ENCODE data around the gene COL7A1.
A peak's percentile ranks its signal among the peaks of the same experiment; 100 is the strongest.

The COL7A1 gene

GRCh38 chr3:48594417-48595049, 596 bp downstream of the COL7A1 start:
- Histone ChIP-seq H3K4me1 (peaks cover 7% of the 10 kb centered on the region), H2AFZ (peak overlapping the region; percentile 53), H3K9ac (no peak overlapping the region), H3K36me3 (ENCODE audit: control insufficient read depth, insufficient read depth, low read length) (no peaks in the 10 kb centered on the region), H3K4me3 (ENCODE audit: low read depth, low read length) (no peak overlapping the region), H3K9me3 (ENCODE audit: control insufficient read depth, low read length) (no peaks in the 10 kb centered on the region), H3K27ac (no peak overlapping the region), H3K27me3 (ENCODE audit: control insufficient read depth, insufficient read depth, low read length) (no peaks in the 10 kb centered on the region), H3K4me2 (ENCODE audit: low read length) (no peak overlapping the region), H3K79me2 (no peaks in the 10 kb centered on the region)
- TF ChIP-seq CTCF (IDR thresholded peaks at IDR 0.05): no peak

GRCh38 chr3:48593337-48593736, 1.8 kb downstream of the COL7A1 start:
- Histone ChIP-seq H3K4me1 (peaks cover 7% of the 10 kb centered on the region), H2AFZ (no peak overlapping the region), H3K27me3 (ENCODE audit: control insufficient read depth, insufficient read depth, low read length) (no peaks in the 10 kb centered on the region), H3K4me2 (ENCODE audit: low read length) (no peak overlapping the region), H3K79me2 (no peaks in the 10 kb centered on the region), H3K9ac (no peak overlapping the region), H3K36me3 (ENCODE audit: control insufficient read depth, insufficient read depth, low read length) (no peaks in the 10 kb centered on the region), H3K27ac (no peak overlapping the region), H3K9me3 (ENCODE audit: control insufficient read depth, low read length) (no peaks in the 10 kb centered on the region), H3K4me3 (ENCODE audit: low read depth, low read length) (no peak overlapping the region)
- TF ChIP-seq CTCF (IDR thresholded peaks at IDR 0.05): no peak

- no peak overlapping the region for H3K27ac ChIP-seq
- H3K27me3 ChIP-seq (ENCODE audit: control insufficient read depth, insufficient read depth, low read length): no peaks in the 10 kb centered on the region
- H3K79me2 ChIP-seq: no peaks in the 10 kb centered on the region
- H3K4me3 ChIP-seq (ENCODE audit: low read depth, low read length): no peak overlapping the region
- no peak overlapping the region for H3K9ac ChIP-seq
- no peaks in the 10 kb centered on the region for H3K36me3 ChIP-seq (ENCODE audit: control insufficient read depth, insufficient read depth, low read length)
- H3K4me1 ChIP-seq: peaks cover 7% of the 10 kb centered on the region
- no peaks in the 10 kb centered on the region for H3K9me3 ChIP-seq (ENCODE audit: control insufficient read depth, low read length)
- H3K4me2 ChIP-seq (ENCODE audit: low read length): no peak overlapping the region
- no peak overlapping the region for H2AFZ ChIP-seq
- TF ChIP-seq CTCF (IDR thresholded peaks at IDR 0.05): no peak
Measured at GRCh38 chr3:48592519-48593087, 2.5 kb downstream of the COL7A1 start.

GRCh38 chr3:48591886-48592518, 3.1 kb downstream of the COL7A1 start:
- H3K4me2 ChIP-seq (ENCODE audit: low read length): no peak overlapping the region
- no peaks in the 10 kb centered on the region for H3K9me3 ChIP-seq (ENCODE audit: control insufficient read depth, low read length)
- H3K9ac ChIP-seq: no peak overlapping the region
- no peak overlapping the region for H2AFZ ChIP-seq
- no peak overlapping the region for H3K4me3 ChIP-seq (ENCODE audit: low read depth, low read length)
- no peaks in the 10 kb centered on the region for H3K79me2 ChIP-seq
- no peaks in the 10 kb centered on the region for H3K27me3 ChIP-seq (ENCODE audit: control insufficient read depth, insufficient read depth, low read length)
- TF ChIP-seq CTCF (IDR thresholded peaks at IDR 0.05): no peak
- H3K36me3 ChIP-seq (ENCODE audit: control insufficient read depth, insufficient read depth, low read length): no peaks in the 10 kb centered on the region
- no peak overlapping the region for H3K27ac ChIP-seq
- H3K4me1 ChIP-seq: peaks cover 7% of the 10 kb centered on the region

Data from parathyroid adenoma (tissue), 2 donors.